ENCODE data around the gene CPN2.

The CPN2 gene

DNA sequence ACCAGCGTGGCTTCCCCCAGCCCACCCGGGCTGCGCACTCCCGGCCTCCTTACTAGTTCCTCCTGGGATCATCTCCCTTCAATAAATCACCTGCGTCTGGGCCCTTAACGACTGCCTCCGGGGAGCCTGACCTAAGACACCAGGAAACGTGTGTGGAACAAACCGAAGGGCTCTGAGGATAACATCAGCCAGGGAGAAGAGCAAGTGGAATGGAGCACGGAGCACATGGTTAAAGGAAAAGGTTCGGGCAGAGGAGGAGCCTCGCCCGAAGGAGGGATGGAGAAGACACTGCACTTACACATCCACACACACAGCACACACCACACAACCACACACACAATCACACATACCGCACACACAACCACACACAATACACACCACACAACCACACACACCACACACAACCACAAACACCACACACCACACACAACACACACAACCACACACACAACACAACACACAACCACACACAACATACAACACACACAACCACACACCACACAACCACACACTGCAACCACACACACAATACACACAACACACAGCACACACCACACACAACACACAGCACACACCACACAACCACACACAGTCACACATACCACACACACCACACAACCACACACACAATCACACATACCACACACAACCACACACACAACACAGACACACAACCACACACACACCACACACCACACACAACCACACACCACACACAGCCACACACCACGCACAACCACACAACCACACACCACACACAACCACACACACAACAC is 24.7 kb downstream of the CPN2 start:
- DNase-seq = no peak

DNA sequence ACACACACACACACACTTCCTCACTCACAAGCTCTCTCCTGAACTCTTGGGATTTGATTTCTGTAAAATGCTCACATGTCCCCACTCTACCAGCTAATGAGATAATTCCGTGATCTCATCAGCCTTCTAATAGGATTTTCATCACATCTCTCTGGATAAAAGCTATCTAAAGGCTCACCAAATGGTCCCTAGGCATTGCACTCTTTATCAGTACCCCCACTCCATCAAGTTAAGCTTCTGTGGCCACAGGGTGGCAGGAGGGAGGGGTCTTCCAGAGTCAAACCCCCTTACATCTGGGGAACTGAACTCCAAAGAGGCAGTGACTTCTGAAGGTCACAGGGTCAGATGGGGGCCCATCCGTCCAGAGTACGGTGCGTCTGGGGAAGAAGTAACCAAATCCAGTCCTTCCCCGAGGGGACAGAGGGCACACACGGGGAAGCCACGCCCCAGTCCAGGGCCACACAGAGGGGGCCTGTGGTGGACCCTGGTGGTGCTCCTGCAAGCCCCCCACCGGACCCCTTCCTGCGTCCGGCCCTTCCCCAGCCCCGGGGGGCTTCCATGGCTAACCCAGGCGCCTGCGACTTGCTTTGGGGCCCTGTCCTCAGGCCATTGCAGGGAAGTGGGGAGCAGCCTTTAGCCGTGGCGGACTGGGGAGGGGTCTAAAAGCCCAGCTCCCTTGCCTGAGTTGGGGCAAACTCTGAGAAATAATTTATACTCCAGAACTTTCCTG is 25.5 kb downstream of the CPN2 start:
- no peak for DNase-seq

DNA sequence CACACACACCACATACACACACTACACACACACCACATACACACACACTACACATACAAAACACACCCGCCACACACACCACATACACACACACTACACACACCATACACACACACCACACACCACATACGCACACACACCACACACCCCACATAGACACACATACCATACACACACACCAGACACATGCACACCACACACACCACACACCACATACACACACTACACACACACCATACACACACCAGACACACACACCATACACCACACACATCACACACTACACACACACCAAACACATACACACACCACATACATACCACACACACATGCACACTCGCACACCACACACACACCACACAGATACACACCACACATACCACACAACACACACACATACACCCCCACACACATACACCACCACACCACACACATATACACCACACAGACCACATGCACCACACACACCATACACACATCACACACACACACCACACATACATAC is 26.3 kb downstream of the CPN2 start:
- no peak for DNase-seq

DNA sequence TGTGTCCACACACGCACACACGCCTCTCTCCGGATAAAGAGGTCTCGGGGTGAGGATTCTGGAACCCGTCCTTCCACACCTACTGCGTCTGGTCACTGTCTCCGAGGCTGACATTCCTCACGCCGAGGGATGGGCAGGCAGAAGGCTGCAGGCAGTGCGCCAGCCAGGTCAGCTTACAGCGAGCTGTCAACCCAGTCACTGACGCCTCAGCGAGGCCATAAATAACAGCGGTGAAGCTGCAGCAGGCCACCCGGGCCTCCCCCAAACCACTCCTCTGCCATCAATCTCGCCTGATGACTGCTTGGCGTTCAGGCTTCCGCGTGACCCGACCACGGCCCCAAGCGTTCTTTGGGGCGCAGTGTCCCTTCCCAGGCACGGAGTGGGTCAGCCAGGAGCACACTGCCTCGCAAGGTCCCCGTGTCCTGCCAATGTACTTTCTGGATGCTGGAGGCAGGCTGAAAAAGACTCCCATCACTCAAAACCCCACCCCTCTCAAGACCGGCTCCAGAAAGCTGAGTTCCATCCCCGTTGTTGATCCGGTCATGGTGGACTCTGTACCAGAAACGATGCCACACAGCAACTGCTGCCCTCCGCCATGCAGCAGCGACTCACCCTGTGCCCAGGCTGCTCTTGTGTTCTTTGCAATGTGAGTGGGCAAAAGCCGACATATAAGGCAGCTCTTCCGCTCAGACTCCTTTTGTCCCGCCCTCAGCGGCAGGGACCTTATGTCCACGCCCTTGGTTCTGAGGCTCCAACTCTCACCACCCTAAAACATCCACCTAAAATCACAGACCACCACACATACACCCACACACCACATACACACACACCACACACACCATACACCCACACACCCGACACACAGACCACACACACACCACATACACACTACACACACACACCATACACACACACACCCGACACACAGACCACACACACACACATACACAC is 27.1 kb downstream of the CPN2 start:
- no peak for DNase-seq

DNA sequence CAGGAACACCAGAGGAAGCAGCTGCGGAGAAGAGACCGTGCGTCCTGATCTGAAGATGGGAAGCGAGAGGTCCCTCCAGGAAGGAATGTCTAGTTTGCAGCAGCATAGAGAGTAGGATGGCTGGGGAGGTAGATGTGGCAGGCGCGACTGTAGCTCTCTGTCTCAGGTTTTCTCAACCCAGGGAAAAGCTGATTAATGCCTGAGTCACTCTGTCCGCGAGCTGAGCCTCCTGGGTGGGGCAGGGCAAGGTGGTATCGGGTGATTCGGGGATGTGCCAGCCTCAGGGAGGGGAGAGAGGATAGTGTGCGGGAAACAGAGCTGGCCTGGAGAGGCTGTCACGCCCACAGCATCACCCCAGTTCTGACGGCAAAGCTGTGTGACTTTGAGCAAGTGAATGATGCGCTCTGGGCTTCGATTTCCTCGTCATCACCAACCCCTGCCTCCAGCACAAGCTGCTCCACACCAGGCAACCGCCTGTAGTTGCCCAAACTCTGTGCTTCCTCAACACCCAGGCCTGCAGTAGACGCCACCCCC is 28.4 kb downstream of the CPN2 start:
- DNase-seq = no peak

DNA sequence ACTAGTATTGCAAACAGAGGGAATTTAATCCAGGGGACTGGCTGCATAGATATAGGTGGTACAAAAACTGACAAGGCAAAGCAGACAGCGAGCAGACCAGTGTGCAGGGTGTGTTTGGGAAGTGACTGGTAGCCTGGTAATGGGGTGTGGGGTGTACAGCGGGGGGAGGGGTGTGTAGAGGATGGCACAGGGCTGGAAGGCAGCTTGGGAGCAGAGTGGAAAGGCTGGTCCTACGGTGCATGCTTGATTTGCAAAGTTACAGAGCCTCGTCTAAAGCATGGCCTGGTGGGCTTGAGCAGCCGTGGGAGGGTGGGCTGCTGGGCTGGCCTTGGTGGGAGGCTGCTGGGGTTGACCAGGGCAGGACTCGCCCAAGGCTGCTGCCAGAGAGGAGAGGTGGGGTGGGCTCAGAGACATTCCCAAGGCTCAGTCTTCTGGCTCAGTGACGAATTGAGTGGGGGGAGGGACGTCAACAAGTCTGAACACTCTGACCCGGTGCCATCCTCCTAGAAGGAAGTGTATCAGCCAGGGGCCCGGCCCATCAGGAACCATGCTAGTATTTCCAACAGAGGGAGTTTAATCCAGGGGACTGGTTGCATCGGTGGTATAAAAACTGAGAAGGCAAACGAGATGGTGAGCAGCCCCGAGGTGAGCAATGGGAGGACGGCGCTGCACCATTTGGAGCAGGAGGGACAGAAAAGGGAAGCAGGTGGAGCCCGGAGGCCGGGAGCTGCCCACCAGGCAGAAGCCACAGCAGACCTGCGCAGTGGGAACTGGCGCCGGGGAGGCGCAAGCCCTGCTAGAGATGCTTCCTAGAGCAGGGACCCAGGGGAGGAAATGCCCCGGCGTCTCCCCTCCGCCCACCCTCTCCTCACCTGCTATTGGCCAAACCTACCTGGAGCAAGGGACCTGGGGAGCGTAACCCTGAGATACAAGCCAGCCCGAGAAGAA is 29.2 kb downstream of the CPN2 start:
- DNase-seq = no peak

DNA sequence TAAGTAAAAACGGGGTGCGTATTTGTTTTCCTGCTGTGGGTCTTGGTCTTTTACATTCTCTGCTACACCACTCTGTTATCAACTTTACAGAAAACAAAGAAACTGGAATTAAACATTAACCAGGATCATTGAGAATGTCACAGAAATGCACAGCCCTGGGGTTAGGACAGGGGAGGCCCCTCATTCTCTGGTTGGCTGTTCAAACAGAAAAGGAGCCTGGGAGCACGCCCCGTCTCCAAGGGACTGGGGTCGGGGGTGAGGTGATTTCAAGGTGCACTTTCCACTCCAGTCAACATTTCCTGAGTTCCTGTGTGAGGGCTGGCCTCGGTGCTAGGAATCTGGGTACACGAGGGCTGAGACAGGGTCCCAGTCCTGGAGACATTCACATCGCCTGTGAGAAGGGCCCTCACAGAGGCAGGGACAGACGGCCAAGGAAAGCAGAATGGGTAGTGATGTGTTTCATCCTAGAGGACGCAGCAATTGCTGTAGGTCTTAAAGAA is 30.3 kb downstream of the CPN2 start:
- DNase-seq = no peak

DNA sequence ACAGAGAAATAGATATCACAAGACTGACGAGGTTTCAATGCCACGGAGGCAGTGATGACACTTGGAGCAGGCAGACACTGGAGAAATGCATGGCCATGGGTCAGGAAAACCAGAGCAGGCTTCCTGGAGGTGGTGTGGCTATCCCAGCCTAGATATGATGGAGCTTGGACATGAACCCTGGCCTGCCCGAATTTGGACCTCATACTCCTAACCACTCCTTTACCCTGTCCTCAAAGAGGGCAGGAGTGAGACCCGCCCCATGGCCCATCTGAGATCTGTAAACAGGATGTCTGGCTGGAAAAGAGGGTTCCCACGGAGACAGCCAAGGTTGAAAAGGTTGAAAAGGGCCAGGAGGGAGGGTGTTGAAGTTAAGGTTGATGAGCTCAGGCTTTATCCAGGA is 31.0 kb downstream of the CPN2 start:
- DNase-seq = no peak

DNA sequence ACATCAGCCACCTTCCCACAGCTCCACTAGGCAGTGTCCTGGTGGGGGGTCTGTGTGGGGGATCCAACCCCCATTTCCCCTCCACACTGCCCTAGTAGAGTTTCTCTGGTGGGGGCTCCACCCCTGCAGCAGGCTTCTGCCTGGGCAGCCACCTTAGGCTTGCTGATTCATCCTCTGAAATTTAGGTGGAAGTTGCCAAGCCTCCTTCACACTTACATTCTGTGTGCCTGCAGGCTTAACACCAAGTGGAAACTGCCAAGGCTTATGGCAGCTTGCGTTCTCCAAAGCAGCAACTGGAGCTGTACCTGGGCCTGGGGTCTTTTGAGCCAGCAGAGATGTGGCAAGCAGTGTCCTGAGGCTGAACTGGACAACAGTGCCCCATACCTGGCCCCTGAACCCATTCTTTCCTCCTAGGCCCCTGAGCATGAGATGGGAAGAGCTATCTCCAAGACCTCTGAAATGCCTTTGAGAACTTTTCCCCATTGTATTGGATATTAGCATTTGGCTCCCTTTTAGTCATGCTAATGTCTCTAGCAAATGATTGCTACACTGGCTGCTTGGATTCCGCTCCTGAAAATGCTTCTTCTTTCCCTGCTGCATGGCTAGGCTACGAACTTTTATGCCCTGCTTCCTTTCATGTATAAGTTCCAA is 32.5 kb downstream of the CPN2 start:
- no peak for DNase-seq

DNA sequence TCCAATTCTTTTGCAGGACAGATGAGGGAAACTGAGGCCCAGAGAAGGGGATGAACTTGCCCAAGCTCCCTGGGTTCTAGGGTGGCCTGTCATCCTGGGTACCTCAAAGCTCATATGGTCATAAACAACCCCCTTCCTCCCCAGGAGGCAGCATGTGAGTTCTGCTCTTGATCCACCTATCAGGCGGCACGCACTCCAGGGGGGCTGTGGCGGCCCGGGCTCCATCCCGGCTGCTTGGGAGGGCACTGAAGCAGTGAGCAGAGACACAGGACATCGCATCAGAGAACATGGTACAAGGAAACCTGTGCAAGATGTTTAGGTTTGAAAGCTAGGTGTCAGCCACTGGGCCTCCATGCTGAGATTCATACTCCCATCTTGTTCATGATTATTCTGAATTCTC is 34.2 kb downstream of the CPN2 start:
- no peak for DNase-seq

DNA sequence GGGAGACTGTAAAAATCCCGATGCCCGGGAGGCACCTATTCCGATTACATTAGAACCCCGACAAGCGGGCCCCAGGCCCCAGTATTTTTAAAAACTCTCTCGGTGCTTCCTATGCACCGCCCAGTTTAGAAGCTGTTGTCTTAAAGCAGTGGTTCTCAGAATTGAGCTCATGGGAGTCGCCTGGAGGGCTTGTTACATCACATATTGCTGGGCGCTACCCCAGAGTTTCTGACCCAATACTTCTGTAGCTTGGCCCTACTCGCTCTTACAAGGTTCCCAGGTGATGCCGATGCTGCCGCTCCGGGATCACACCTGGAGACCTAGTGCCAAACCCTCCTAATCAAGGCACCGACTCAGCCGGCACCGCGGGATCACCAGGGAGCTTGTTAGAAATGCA is 35.2 kb downstream of the CPN2 start:
- DNase-seq = no peak

DNA sequence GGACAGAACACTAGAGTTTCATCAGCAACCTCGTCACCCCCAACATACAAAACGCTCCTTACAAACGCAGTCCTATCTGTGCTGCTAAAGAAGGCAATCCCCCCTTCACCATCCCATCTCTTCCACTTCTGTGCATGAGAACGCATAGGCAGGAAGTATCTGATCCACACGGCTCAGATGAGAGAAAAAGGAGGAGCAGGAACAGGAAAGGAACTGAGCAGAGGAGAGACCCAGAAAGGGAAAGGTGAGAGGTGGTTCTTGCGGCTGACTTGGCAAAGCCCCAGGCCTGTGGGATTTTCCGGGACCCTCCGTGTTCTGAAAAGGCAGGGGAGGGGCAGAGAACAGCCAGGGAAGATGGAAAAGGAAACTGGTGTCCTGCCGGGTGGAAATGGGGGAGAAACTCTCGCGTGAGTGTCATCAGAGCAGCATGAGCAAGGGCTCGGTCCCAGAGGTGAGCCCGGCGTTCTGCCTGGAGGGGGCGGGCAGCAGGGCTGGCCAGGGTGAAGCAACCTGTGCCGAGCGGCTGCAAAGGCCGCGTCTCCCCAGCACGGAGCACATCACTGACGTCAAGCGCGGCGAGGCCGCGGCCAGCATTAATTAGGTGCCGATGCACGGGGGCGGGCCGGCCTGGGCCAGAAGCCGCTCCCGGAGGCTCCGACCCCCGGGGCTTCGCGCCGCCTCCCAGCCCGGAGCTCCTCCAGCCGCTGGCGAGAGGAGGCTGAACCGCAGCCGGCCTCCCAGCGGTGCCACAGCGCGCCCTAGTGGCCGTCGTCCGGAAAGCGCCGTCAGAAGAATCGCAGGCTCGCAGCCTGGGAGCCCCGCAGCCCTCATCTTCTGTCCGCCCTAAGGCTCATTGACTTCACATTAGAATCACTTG is 35.8 kb downstream of the CPN2 start:
- DNase-seq = peak; percentile 58

DNA sequence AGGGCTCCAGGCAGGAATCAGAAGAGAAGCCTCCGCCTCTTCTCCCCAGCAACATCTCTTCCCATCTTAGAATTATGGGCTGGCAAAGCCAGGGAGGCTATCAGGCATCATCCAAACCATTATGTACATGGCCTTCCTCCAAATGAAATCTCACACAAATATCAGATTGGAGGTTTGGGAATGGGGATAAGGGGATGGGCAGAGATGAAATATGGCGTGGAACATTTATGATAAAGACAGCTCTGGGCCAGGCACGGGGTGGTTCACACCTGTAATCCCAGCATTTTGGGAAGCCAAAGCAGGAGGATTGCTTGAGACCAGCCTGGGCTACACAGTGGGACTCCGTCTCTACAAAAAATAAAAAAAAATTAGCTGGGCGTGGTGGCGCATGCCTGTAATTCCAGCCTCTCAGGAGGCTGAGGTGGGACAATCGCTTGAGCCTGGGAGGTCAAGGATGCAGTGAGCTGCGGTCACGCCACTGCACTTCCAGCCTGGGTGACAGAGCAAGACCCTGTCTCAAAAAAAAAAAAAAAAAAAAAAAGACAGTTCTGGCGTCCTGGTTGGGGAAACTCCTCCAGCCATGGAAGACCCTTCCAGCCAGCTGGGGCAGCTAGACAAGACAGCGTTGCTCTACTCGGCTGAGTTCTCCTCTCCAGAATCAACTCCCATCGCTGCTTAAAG is 36.6 kb downstream of the CPN2 start:
- DNase-seq = no peak

DNA sequence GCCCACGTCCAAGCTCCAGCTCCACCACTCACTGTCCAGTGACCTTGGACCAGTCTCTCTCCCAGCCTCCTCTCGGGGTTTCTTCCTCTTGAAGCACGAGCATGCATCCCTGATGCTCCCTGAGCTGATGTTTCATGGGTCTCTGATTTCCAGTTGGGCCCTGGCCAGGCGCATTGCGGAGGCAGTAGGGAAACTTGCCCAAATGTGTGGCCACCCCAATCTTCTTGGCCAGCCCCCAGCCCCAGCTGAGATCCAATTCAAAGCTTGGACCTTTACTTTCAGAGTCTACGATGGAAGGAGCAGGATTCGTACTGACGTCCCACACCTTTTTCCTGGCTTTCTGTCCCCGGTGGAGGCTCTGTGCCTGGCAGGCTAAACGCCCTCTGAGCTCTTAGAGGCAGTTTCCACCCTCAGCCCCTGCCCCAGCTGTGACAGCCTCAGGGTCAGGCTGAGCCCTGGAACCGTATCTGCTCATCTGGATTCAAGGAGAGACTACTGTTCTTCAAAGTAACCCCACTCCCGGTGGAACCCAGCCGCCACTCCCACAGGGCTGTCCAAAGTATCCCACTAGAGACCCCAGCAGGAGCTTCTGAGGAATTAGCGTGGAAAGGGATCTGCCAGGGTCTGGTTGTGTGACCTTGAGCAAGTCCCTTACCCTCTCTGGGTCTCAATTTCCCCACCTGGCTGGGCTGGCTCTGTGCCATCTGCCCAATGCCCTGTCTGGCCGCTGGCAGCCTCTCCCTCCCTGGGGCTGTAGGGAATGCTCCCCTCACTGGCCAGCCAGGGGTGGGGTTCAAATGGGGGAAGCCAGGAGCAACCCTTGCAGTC is 37.4 kb downstream of the CPN2 start:
- no peak for DNase-seq

DNA sequence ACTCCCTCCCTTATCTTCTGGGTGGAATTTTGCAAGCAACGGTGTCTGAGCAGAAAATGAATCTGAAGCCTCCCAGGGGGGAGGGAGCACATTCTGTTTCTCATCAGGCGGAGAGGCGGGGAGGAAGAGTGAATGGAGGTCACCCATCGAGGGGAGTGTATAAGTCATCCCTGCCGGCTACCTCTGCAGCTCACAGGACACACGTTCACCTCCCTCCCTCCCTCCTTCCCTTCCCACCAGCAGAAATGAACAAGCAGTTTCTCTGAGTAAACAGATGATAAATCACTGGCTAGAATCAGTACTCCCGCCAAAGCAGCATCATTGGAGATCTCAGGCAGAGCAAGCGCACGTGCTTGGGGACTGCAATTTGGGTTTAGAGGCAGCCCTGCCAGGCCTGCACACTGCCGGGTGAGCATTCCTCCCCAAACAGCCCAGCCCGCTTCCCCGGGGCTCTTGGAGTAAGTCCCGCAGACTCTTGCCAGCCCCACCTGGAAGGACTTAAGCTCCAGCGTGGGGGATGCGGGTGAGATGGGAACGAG is 38.3 kb downstream of the CPN2 start:
- no peak for DNase-seq

DNA sequence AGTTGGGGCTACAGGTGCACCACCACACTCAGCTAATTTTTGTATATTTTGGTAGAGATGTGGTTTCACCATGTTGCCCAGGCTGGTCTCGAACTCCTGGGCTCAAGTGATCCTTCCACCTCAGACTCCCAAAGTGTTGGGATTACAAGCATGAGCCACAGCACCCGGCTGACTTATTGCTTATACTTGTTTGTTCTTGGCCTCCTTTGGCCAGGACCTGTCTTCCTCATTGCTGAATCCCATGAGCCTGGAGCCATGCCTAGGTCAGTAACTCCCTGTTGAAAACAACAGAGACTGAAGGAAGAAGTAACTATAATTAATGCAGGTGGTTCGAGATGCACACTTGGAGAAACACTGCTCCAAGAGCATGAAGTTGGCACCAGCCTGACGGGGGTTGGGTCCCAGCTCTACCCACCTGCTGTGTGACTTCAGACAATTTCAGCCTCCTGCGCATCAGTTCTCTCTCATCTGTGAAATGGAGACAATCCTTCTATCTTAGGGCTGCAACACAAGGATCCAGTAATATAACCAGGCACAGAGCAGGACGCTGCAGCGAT is 38.9 kb downstream of the CPN2 start:
- DNase-seq = no peak

DNA sequence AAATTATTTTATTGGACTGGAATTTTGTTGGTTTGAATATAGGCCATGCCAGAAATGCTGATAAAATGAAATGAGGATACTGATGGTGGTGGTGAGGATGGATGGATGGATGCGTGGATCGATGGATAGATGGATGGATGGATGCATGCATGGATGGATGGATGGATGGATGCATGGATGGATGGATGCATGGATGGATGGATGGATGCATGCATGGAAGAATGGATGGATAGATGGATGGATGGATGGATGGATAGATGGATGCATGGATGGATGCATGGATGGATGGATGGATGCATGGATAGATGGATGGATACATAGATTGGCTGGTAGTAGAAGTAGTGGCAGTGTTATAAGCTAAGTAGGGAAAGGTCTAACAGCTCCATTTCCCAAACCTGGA is 40.1 kb downstream of the CPN2 start:
- no peak for DNase-seq
